NCI-H345 treated with DMSO at 0.1 percent for 48 hours (cell line): Measurements from ENCODE around the gene INPP5K.
A peak's percentile ranks its signal among the peaks of the same experiment; 100 is the strongest.
"Not testable (repeated sequence)": the region's sequence is repeated elsewhere in the genome, so short reads cannot be mapped to it uniquely, and the experiment has no call there.

Experiments
- DNase-seq: peaks from one replicate; lab custom pipeline; 2025; ENCODE audit not compliant: unreplicated experiment; lab: John Stamatoyannopoulos, UW

INPP5K gene

GRCh38 chr17:1508709-1509108 is 7.7 kb downstream of the INPP5K start:
- not testable (repeated sequence) for DNase-seq

- no peak for DNase-seq
Measured at GRCh38 chr17:1506649-1507267, 9.7 kb downstream of the INPP5K start.

- DNase-seq, result no peak
Measured at GRCh38 chr17:1505586-1505985, 10.8 kb downstream of the INPP5K start.

GRCh38 chr17:1504866-1505265 is 11.5 kb downstream of the INPP5K start:
- DNase-seq, result no peak

GRCh38 chr17:1503699-1504098 is 12.7 kb downstream of the INPP5K start:
- no peak for DNase-seq

GRCh38 chr17:1498869-1499268 is 17.5 kb downstream of the INPP5K start:
- DNase-seq, result no peak

- DNase-seq, result no peak
Measured at GRCh38 chr17:1498233-1498632, 18.2 kb downstream of the INPP5K start.

- DNase-seq, result no peak
Measured at GRCh38 chr17:1497831-1498230, 18.6 kb downstream of the INPP5K start.

GRCh38 chr17:1496869-1497268 is 19.5 kb downstream of the INPP5K start:
- no peak for DNase-seq

GRCh38 chr17:1495265-1495989 is 21.0 kb downstream of the INPP5K start:
- DNase-seq, result no peak

GRCh38 chr17:1494736-1495253 is 21.6 kb downstream of the INPP5K start:
- no peak for DNase-seq

GRCh38 chr17:1494203-1494602 is 22.2 kb downstream of the INPP5K start:
- DNase-seq, result no peak

- no peak for DNase-seq
Measured at GRCh38 chr17:1493291-1493980, 23.0 kb downstream of the INPP5K start.

GRCh38 chr17:1492249-1493206 is 23.9 kb downstream of the INPP5K start, which contains the start of gene MYO1C:
TSS of gene MYO1C (minus strand) at chr17:1492686. CDS start at chr17:1492487, 199 bp downstream.
- DNase-seq, result no peak

- DNase-seq, result no peak
Measured at GRCh38 chr17:1491443-1492248, 24.8 kb downstream of the INPP5K start.

GRCh38 chr17:1490643-1491442 is 25.6 kb downstream of the INPP5K start:
- peak; percentile 14 for DNase-seq

- DNase-seq, result no peak
Measured at GRCh38 chr17:1488826-1489270, 27.6 kb downstream of the INPP5K start.

GRCh38 chr17:1487939-1488825 is 28.2 kb downstream of the INPP5K start:
- no peak for DNase-seq
